OCI-LY1 (cell line): ENCODE measurements around the gene RIMBP3C.

Experiments used
- CTCF ChIP-seq: fragments of 200-600 bp; sonication (generic), shearing (Covaris generic); IDR thresholded peaks from 2 replicates; pipeline ENCODE4 v1.5.1; 2017; ENCODE audit warnings: mild to moderate bottlenecking, antibody characterized with exemption, low read length, moderate library complexity, mixed read lengths
- EZH2 ChIP-seq: fragments of 200-600 bp; sonication (generic), shearing (Covaris generic); IDR thresholded peaks from 2 replicates; pipeline ENCODE4 v1.8.0; 2017; ENCODE audit warnings: borderline replicate concordance, mixed run types, mild to moderate bottlenecking, antibody characterized with exemption, low read length, moderate library complexity, mixed read lengths

- TF ChIP-seq CTCF (no peak), EZH2 (no peak)
These were observed 41.2 kb upstream of the RIMBP3C start for GRCh38 chr22:21592422-21592821.
